ENCODE results near the gene MPO.

Gene MPO

DNA sequence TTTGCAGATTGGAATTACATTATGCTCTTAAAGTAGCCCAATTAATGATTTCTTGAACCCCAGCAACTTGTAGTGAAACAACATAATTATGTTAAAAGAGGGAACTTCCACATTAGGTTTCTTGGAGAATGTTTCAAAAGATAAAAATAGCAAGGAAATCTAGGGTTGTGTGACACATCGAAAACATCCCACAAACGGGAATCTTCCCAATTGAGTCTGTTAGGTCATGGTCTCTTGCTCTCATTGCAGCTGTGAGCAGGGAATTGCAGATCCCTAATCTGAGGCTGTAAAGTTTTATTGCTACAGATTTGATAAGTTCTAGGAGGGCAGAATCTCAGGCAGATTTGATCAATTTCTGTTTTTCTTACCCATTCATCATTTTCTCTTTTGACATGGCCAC is 49.1 kb downstream of the MPO start:
- no peak for DNase-seq (ENCODE audit: low spot score)

DNA sequence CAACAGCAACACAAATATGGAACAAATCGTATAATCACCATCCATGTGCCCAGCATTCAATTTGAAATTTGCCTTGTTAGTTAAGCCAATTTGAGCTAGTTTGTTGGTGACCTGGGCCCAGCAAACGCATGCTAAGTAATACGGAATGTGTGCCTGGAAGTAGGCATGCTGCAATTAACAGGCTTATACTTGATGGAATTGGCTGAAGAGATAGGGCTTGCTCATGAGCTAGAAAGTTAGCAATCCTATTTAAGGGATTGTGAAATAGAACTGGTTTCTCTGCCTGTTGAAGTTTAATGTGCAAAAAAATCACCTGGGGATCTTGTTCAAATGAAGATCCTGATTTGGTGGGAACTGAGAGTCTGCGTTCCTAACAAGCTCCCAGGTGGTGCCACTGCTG is 50.9 kb downstream of the MPO start:
- DNase-seq (ENCODE audit: low spot score): no peak

DNA sequence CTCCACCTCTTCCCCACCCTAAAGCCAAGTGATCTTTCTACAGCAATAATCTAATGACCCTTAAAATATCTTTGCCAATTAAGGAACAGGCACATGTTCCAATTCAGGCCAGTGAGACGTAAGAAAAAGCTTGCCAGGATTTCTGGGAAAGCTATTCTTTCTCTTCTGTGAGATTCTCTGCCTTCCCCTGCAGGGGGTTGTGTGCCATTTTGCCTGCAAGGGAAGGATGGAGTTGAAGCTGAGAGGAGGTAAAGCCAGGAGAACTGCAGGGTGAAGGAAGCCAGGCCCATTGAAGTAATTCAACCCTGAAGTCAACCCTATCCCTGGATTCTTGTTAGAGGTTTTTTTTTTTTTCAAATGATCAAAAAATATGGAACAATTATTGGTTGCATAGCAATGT is 51.4 kb downstream of the MPO start:
- no peak for DNase-seq (ENCODE audit: low spot score)

DNA sequence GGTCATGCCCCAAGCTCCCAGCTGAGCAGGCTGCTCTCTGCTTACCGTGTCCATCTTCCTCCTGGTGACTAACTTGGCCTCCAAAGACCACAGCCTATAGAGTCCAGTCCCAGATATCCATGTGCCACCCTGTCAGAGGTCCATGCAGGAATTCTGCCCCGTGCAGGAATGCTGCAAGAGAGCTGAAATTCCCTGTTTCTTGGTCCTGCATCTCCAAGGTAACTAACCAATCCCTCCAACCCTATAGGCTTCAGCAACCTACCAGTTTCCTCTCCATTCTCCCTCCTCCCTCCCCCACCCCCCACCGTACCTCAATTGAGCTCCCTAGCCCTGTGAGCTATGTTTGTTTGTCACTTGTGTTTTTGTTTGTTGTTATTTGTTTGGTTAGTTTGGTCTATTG is 52.1 kb downstream of the MPO start:
- no peak for DNase-seq (ENCODE audit: low spot score)

DNA sequence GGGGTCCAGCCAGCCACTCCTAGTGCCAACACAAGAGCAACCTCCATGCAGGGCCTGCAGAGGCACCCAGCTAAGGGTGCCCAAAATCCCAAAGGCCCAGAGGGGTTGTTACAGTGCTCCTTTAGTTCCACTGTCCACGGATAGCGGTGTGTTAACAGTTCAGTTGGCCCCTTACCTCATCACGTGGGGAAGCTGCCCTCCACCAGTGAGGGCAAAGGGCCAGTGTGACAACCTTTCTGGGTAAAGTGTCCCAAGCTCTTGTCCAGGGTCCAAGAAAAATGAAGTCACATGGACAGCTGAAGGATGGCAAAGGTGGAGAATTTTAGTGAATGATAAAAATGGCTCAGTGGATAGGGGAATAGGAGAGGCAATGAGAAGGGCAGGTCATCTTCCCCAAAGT is 53.0 kb downstream of the MPO start:
- DNase-seq (ENCODE audit: low spot score): no peak

DNA sequence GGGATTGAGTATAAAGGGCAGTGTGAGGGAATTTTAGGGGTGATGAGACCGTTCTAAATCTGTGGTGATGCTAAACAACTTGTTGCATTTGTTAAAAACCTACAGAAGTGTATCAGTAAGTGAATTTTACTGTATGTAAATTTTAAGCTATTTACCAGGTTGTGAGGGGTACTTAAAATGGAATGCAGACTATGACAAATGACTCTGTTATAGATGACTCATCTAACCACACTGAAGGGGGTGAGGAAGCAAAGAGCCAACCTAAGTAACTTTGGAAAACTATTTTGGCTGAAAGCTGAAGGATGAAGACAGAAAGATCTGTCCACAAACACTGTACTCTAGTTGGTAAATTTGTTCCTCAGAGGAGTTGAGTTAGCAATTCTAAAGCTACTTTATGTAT is 56.4 kb downstream of the MPO start:
- peak; percentile 77 for DNase-seq (ENCODE audit: low spot score)

All from SW480 (cell line).